T-cell (primary cell): Measurements from ENCODE around the gene PITPNC1. TPM values are rescaled to one million over a fixed set of nuclear protein-coding genes. Genes with fewer than 3 reads are reported as not detected.

Experiments used
- ATAC-seq, 4 experiments: fragments of 200-7000 bp in 3 of 4; fragments of 150-1000 bp in 1 of 4; cut with Tn5 transposase; replicated peaks in 1 of 4; 1 replicate in 3 of 4; 2 replicates in 1 of 4; pipeline ENCODE4 v1.10.0; 2021; ENCODE audit warnings: moderate library complexity in 3 of 4, mild to moderate bottlenecking in 2 of 4, moderate number of reproducible peaks in 1 of 4
- CTCF ChIA-PET, 2 donors: fragments of 300-600 bp; sonication (Branson Sonifier 250); formaldehyde crosslinking; loops; one replicate each; lab custom pipeline; 2022; ENCODE audit warnings: antibody characterized with exemption in 2 of 2; lab: Charles Lee
- POLR2A ChIA-PET, 2 donors: fragments of 300-600 bp; sonication (Branson Sonifier 250); formaldehyde crosslinking; loops; one replicate each; lab custom pipeline; 2022; ENCODE audit warnings: antibody characterized with exemption in 2 of 2; lab: Charles Lee
- DNase-seq, 35 experiments: peaks; one replicate each; pipeline versions ENCODE4 v3.0.0 to v3.0.0-alpha.2; 2013 to 2023
- H3K27ac ChIP-seq: one replicate; pipeline ENCODE4 v1.5.1; 2013; ENCODE audit warnings: low read length
- H3K27me3 ChIP-seq, 2 experiments: replicated peaks in 1 of 2; 1 replicate in 1 of 2; 2 replicates in 1 of 2; pipeline versions ENCODE4 v1.6.1 to v1.7.0; 2013; ENCODE audit warnings: low read length in 1 of 2, mixed read lengths in 1 of 2; ENCODE audit not compliant: control insufficient read depth in 2 of 2, insufficient read depth in 2 of 2; ENCODE audit errors: extremely low read depth in 1 of 2
- H3K36me3 ChIP-seq, 2 donors: 1 replicate in 1 of 2; 2 replicates in 1 of 2; pipeline versions ENCODE4 v1.6.1 to v1.7.0; 2013; ENCODE audit warnings: low read length in 1 of 2; ENCODE audit not compliant: control insufficient read depth in 2 of 2, insufficient read depth in 1 of 2; ENCODE audit errors: extremely low read depth in 1 of 2
- H3K4me1 ChIP-seq, 2 experiments: 1 replicate in 1 of 2; 2 replicates in 1 of 2; pipeline versions ENCODE4 v1.6.1 to v1.7.0; 2013; ENCODE audit warnings: low read length in 2 of 2, mixed read lengths in 1 of 2; ENCODE audit not compliant: insufficient read depth in 2 of 2, control insufficient read depth in 1 of 2; ENCODE audit errors: extremely low read depth in 1 of 2
- H3K4me3 ChIP-seq, 2 donors: 1 replicate in 1 of 2; 2 replicates in 1 of 2; pipeline versions ENCODE4 v1.5.1 to v1.7.0; 2013; ENCODE audit warnings: mild to moderate bottlenecking in 2 of 2, low read length in 1 of 2, moderate library complexity in 1 of 2; ENCODE audit not compliant: control insufficient read depth in 1 of 2; ENCODE audit errors: extremely low read depth in 1 of 2
- H3K9me3 ChIP-seq: 2 replicates; pipeline ENCODE4 v1.7.0; 2013
- H3K27ac Mint-ChIP-seq, 2 donors: one replicate each; pipeline ENCODE4 v1.8.0; 2020 to 2021; ENCODE audit warnings: mild to moderate bottlenecking in 2 of 2, mixed read lengths in 2 of 2
- H3K27me3 Mint-ChIP-seq, 2 donors: one replicate each; pipeline ENCODE4 v1.8.0; 2021 to 2022; ENCODE audit warnings: mixed read lengths in 2 of 2
- H3K36me3 Mint-ChIP-seq: one replicate; pipeline ENCODE4 v1.8.0; 2021; ENCODE audit warnings: mixed read lengths
- H3K4me1 Mint-ChIP-seq, 3 donors: one replicate each; pipeline ENCODE4 v1.8.0; 2020 to 2022; ENCODE audit warnings: mixed read lengths in 3 of 3, mild to moderate bottlenecking in 1 of 3
- H3K4me3 Mint-ChIP-seq, 3 donors: one replicate each; pipeline ENCODE4 v1.8.0; 2020 to 2022; ENCODE audit warnings: mild to moderate bottlenecking in 3 of 3, mixed read lengths in 3 of 3, moderate library complexity in 3 of 3
- H3K9me3 Mint-ChIP-seq, 3 donors: one replicate each; pipeline ENCODE4 v1.8.0; 2020 to 2022; ENCODE audit warnings: mixed read lengths in 3 of 3
- WGBS: methylation state at CpG from one replicate; pipeline ENCODE4 v1.1.5; 2013; ENCODE audit warnings: missing lambda C conversion rate; ENCODE audit not compliant: insufficient coverage; 5-methylcytosine and 5-hydroxymethylcytosine counted together
- total RNA-seq, 35 experiments: library from RNA in 6 of 35; stranded (reverse) in 6 of 35; fragments of 120-200 nt in 1 of 35; gene quantifications; one replicate each; pipeline versions ENCODE4 v1.2.1 to v1.2.4 and lab custom pipeline; 2013 to 2026

PITPNC1 gene
- total RNA-seq, 5 donors from 2014 or later (not counting 1 experiment from before 2014, with no cell fraction given), result 82.6 to 132 (median 111) TPM

DNA sequence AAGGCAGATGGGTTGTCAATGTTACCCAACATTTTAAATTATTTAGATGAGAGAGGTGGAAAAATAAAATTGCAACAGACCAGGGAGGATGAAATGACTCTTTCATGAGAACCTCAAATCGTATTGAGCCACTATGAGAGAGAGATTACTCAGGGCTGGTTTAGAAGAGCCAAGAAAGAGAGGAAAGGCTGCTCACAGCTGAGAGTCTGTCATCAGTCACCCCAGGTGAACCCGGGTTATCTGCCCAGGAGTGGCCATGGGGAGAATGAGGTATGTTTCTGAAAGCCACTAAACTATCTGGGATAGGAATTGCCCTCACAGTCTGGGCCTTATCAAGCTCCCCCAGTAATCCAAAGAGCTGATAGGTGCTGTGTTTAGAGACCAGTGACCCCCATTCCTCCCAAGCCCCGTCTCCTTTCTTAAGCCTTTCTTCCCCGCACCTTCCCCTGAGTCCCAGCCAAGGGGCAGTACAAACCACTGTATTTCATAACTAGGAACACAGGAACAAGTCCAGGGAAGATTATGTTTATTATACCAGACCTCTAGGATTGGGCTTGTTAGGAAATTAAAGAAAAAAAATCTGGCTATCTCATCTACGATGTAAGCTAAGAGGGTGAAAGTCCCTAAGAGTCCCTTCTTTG lies 181.8 kb downstream of the PITPNC1 start:
- no peaks in the 10 kb centered on the region for H3K4me1 ChIP-seq
- no peak for ATAC-seq
- DNase-seq, result no peak
- POLR2A ChIA-PET, result no interaction called here
- peaks cover 2% of the 10 kb centered on the region for H3K9me3 ChIP-seq
- H3K27ac ChIP-seq, result no peak overlapping the region
- H3K9me3 Mint-ChIP-seq, result peaks cover 0 to 7% (median 5%) of the 10 kb centered on the region in 3 donors
- H3K36me3 ChIP-seq, result peaks cover 7 to 44% of the 10 kb centered on the region in 2 donors
- CTCF ChIA-PET, result interaction anchor here in 1 of 2 donors (0.6 kb wide), 1 partner anchor 21 kb away, joined by 3 read pairs; no protein-coding TSS in a partner anchor
- H3K4me1 Mint-ChIP-seq, result peaks cover 6 to 22% (median 10%) of the 10 kb centered on the region in 3 donors
- peaks cover 54% of the 10 kb centered on the region for H3K36me3 Mint-ChIP-seq
- H3K27me3 Mint-ChIP-seq, result no peaks in the 10 kb centered on the region
- H3K27me3 ChIP-seq, result no peaks in the 10 kb centered on the region
- H3K4me3 ChIP-seq, result no peak overlapping the region
- WGBS, result 50% methylated on average over 1 of the region's 5 CpGs
- H3K27ac Mint-ChIP-seq, result peak overlapping the region; percentile 28 to 40
- H3K4me3 Mint-ChIP-seq, result no peak overlapping the region

DNA sequence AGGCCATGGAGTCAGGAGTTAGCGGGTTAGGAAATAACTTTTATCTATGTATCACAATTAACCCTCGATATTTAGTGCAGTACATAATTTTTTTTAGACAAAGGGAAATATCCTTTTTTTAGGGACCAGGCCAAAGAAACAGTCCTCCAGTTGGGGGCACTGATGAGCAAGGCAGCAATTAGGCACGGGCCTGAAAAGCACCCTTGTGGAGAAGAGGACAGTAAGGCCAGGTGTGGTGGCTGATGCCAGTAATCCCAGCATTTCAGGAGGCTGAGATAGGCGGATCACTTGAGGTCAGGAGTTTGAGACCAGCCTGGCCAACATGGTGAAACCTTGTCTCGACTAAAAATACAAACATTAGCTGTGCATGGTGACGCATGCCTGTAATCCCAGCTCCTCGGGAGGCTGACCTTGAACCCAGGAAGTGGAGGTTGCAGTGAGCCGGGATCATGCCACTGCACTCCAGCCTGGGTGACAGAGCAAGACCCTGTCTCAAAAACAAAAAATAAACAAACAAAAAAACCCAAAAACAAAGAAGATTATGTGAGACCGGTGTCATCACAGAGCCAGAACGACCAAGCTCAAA lies 182.4 kb downstream of the PITPNC1 start:
- H3K4me3 ChIP-seq, result no peak overlapping the region
- ATAC-seq, result no peak
- ChIA-PET CTCF (interaction anchor here in 1 of 2 donors (0.6 kb wide), 1 partner anchor 20 kb away, joined by 3 read pairs; no protein-coding TSS in a partner anchor), POLR2A (no interaction called here)
- no peaks in the 10 kb centered on the region for H3K4me1 ChIP-seq
- no peaks in the 10 kb centered on the region for H3K27me3 Mint-ChIP-seq
- no peak overlapping the region for H3K4me3 Mint-ChIP-seq
- H3K9me3 ChIP-seq, result peaks cover 2% of the 10 kb centered on the region
- no peak for DNase-seq
- H3K36me3 ChIP-seq, result peaks cover 7 to 41% of the 10 kb centered on the region in 2 donors
- H3K4me1 Mint-ChIP-seq, result peaks cover 6 to 22% (median 9%) of the 10 kb centered on the region in 3 donors
- peaks cover 50% of the 10 kb centered on the region for H3K36me3 Mint-ChIP-seq
- no peaks in the 10 kb centered on the region for H3K27me3 ChIP-seq
- 94% methylated on average over 5 of the region's 10 CpGs for WGBS
- H3K27ac ChIP-seq, result no peak overlapping the region
- H3K9me3 Mint-ChIP-seq, result peaks cover 0 to 7% (median 5%) of the 10 kb centered on the region in 3 donors
- H3K27ac Mint-ChIP-seq, result peak overlapping the region in 1 of 2 donors; percentile 40

DNA sequence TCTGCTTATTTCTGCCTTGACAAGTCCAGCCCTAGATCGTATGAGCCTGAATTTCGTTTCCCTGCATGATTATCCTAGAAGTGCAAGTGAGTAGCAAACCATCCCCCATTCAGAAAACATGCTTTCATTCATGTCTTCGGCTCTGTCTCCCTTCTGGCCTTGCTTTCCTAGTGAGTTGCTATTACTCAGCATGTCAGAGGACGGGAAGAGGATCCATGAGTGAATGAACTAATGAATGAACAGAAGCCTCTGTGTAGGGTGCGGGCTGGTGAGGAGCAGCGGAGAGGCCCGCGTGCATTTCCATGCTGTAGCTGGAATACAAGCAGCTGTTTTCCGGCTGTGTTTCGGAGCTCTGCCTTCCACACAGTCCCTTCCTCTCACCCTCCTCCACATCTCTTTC lies 184.9 kb downstream of the PITPNC1 start:
- H3K27ac Mint-ChIP-seq, result peak overlapping the region in 1 of 2 donors; percentile 66
- DNase-seq (no peak), ATAC-seq (no peak)
- POLR2A ChIA-PET, result no interaction called here
- peaks cover 37% of the 10 kb centered on the region for H3K36me3 Mint-ChIP-seq
- CTCF ChIA-PET, result no interaction called here
- Histone ChIP-seq H3K27me3 (no peaks in the 10 kb centered on the region), H3K4me3 (no peak overlapping the region), H3K36me3 (peaks cover under 1 to 28% of the 10 kb centered on the region in 2 donors), H3K9me3 (no peaks in the 10 kb centered on the region), H3K4me1 (no peaks in the 10 kb centered on the region), H3K27ac (no peak overlapping the region)
- H3K9me3 Mint-ChIP-seq, result no peaks in the 10 kb centered on the region
- 89% methylated on average over 5 of the region's 10 CpGs for WGBS
- H3K27me3 Mint-ChIP-seq, result no peaks in the 10 kb centered on the region
- H3K4me1 Mint-ChIP-seq, result peaks cover 5 to 22% (median 6%) of the 10 kb centered on the region in 3 donors
- no peak overlapping the region for H3K4me3 Mint-ChIP-seq

DNA sequence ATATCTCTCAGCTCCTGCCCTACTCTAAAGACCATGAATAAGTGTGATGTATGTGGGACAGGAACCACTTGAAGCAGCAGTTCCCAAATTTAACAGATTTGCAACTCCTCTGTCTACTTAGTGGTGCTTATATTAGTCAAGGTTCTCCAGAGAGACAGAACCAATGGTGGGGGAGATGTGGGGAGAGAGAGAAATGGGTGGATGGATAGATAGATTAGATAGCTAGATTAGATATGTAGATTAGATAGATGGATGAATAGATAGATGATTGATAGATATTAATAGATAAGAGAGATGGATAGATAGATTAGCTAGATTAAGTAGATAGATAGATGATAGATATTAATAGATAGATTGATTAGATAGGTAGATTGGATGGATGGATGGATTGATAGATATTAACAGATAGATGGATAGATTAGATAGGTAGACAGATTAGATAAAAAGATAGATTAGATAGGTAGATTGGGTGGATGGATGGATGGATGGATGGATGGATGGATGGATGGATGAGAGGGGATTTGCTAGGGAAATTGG lies 186.7 kb downstream of the PITPNC1 start:
- no peak for ATAC-seq
- Mint-ChIP-seq H3K4me1 (peaks cover 6 to 20% (median 10%) of the 10 kb centered on the region in 3 donors), H3K27ac (peak overlapping the region in 1 of 2 donors; percentile 0), H3K27me3 (no peaks in the 10 kb centered on the region), H3K36me3 (peaks cover 28% of the 10 kb centered on the region), H3K4me3 (no peak overlapping the region), H3K9me3 (no peaks in the 10 kb centered on the region)
- no peak overlapping the region for H3K27ac ChIP-seq
- CTCF ChIA-PET, result no interaction called here
- DNase-seq, result no peak
- H3K27me3 ChIP-seq, result no peaks in the 10 kb centered on the region
- no peak overlapping the region for H3K4me3 ChIP-seq
- peaks cover 0 to 29% of the 10 kb centered on the region in 2 donors for H3K36me3 ChIP-seq
- no peaks in the 10 kb centered on the region for H3K9me3 ChIP-seq
- no peaks in the 10 kb centered on the region for H3K4me1 ChIP-seq
- POLR2A ChIA-PET, result no interaction called here

DNA sequence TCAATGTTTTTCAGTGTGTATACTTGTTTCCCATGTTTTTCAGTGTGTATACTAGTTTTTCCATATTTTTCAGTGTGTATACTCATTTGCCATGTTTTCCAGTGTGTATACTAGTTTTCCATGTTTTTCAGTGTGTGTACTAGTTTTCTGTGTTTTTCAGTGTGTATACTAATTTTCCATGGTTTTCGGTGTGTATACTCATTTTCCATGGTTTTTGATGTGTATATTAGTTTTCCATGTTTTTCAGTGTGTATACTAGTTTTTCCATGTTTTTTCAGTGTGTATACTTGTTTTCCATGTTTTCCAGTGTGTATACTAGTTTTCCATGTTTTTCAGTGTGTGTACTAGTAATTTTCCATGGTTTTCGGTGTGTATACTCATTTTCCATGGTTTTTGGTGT lies 188.0 kb downstream of the PITPNC1 start:
- Mint-ChIP-seq H3K27ac (no peak overlapping the region), H3K4me1 (peaks cover 10 to 26% (median 14%) of the 10 kb centered on the region in 3 donors), H3K9me3 (no peaks in the 10 kb centered on the region), H3K4me3 (no peak overlapping the region), H3K36me3 (peaks cover 40% of the 10 kb centered on the region), H3K27me3 (no peaks in the 10 kb centered on the region)
- no peaks in the 10 kb centered on the region for H3K9me3 ChIP-seq
- ATAC-seq, result no peak
- CTCF ChIA-PET, result no interaction called here
- DNase-seq, result no peak
- no peaks in the 10 kb centered on the region for H3K27me3 ChIP-seq
- POLR2A ChIA-PET, result no interaction called here
- H3K4me3 ChIP-seq, result no peak overlapping the region
- no peaks in the 10 kb centered on the region for H3K4me1 ChIP-seq
- H3K36me3 ChIP-seq, result peaks cover 2 to 40% of the 10 kb centered on the region in 2 donors
- WGBS, result no CpG with 5 or more reads among the region's 2 CpGs
- no peak overlapping the region for H3K27ac ChIP-seq

DNA sequence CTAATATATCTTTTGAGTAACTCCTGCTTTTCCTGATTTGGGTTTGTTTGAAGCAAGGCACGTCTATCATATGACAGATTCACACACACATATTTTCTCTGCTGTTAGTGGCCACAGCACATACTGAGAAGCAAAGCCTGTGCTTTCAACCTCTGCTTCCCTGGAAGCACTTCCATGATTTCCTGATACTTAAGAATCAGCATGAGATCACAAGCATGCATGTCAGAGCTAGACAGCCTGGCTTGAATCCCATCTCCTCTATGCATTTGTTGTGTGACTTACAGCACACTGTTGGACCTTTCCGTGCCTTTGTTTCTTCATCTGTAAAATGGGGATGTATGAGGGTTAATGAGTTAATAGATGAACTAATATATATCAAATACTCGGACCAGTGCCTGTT lies 189.6 kb downstream of the PITPNC1 start:
- CTCF ChIA-PET, result no interaction called here
- H3K36me3 ChIP-seq, result peaks cover 2 to 38% of the 10 kb centered on the region in 2 donors
- H3K4me3 ChIP-seq, result no peak overlapping the region
- Mint-ChIP-seq H3K4me3 (no peak overlapping the region), H3K27ac (peak overlapping the region in 1 of 2 donors; percentile 6), H3K4me1 (peaks cover 14 to 30% (median 23%) of the 10 kb centered on the region in 3 donors), H3K27me3 (no peaks in the 10 kb centered on the region), H3K9me3 (no peaks in the 10 kb centered on the region), H3K36me3 (peaks cover 45% of the 10 kb centered on the region)
- H3K27ac ChIP-seq, result no peak overlapping the region
- no peaks in the 10 kb centered on the region for H3K27me3 ChIP-seq
- ATAC-seq, result no peak
- H3K4me1 ChIP-seq, result no peaks in the 10 kb centered on the region
- H3K9me3 ChIP-seq, result no peaks in the 10 kb centered on the region
- POLR2A ChIA-PET, result no interaction called here
- WGBS, result no CpG with 5 or more reads among the region's 3 CpGs
- no peak for DNase-seq
